Caco-2 (cell line): Measurements from ENCODE around the gene STK32B. TPM values are rescaled to one million over a fixed set of nuclear protein-coding genes. Genes with fewer than 3 reads are reported as not detected.

Source experiments
- BruUV-seq: library from RNA; stranded (reverse); fragments of 400-500 nt; replicated peaks from 2 replicates; lab custom pipeline; 2021; lab: Mats Ljungman, UMichigan
- CTCF ChIA-PET: fragments of 300-600 bp; sonication (Branson Sonifier 250); formaldehyde crosslinking; loops from one replicate; lab custom pipeline; 2022; ENCODE audit warnings: antibody characterized with exemption; lab: Charles Lee
- POLR2A ChIA-PET: fragments of 300-600 bp; sonication (Branson Sonifier 250); formaldehyde crosslinking; loops from one replicate; lab custom pipeline; 2022; ENCODE audit warnings: antibody characterized with exemption; lab: Charles Lee
- DNase-seq, 2 experiments: peaks; one replicate each; pipeline versions ENCODE4 v3.0.0 to v3.0.0-alpha.2; 2020 to 2022
- H3K27me3 ChIP-seq: replicated peaks from 2 replicates; pipeline ENCODE4 v1.6.0; 2011; ENCODE audit warnings: low read length; ENCODE audit not compliant: control insufficient read depth, insufficient read depth
- H3K36me3 ChIP-seq: 2 replicates; pipeline ENCODE4 v1.5.1; 2011; ENCODE audit warnings: low read length; ENCODE audit not compliant: control insufficient read depth, insufficient read depth
- H3K4me1 ChIP-seq: fragments of 250-450 bp; sonication (Bioruptor Pico); 2 replicates; pipeline ENCODE4 v1.5.1; 2020; ENCODE audit warnings: mild to moderate bottlenecking
- H3K4me3 ChIP-seq: 2 replicates; pipeline ENCODE4 v1.5.1; 2011; ENCODE audit warnings: low read depth, mild to moderate bottlenecking, control low read depth, low read length
- H3K9me3 ChIP-seq: fragments of 250-450 bp; sonication (Bioruptor Pico); 2 replicates; pipeline ENCODE4 v1.5.1; 2020; ENCODE audit warnings: mild to moderate bottlenecking, moderate library complexity
- H3K27ac Mint-ChIP-seq: one replicate; pipeline ENCODE4 v1.8.0; 2022; ENCODE audit warnings: mixed read lengths; ENCODE audit not compliant: unreplicated experiment
- H3K27me3 Mint-ChIP-seq: one replicate; pipeline ENCODE4 v1.8.0; 2022; ENCODE audit warnings: mixed read lengths; ENCODE audit not compliant: insufficient read depth, unreplicated experiment
- H3K36me3 Mint-ChIP-seq: one replicate; pipeline ENCODE4 v1.8.0; 2022; ENCODE audit warnings: mild to moderate bottlenecking, mixed read lengths; ENCODE audit not compliant: insufficient read depth, unreplicated experiment
- H3K4me1 Mint-ChIP-seq: one replicate; pipeline ENCODE4 v1.8.0; 2022; ENCODE audit warnings: low read depth, mixed read lengths; ENCODE audit not compliant: unreplicated experiment
- H3K4me3 Mint-ChIP-seq: one replicate; pipeline ENCODE4 v1.8.0; 2022; ENCODE audit warnings: mild to moderate bottlenecking, moderate library complexity, mixed read lengths; ENCODE audit not compliant: unreplicated experiment
- H3K9me3 Mint-ChIP-seq: one replicate; pipeline ENCODE4 v1.8.0; 2022; ENCODE audit warnings: mixed read lengths; ENCODE audit not compliant: unreplicated experiment
- CTCF ChIP-seq, 2 experiments: fragments of 200-600 bp in 1 of 2; IDR thresholded peaks; 1 replicate in 1 of 2; 2 replicates in 1 of 2; pipeline versions ENCODE4 v1.5.1 to v1.8.0; 2011 to 2022; ENCODE audit warnings: antibody characterized with exemption in 1 of 2, control low read depth in 1 of 2, inconsistent platforms in 1 of 2, low read depth in 1 of 2, low read length in 1 of 2, mild to moderate bottlenecking in 1 of 2, moderate library complexity in 1 of 2; ENCODE audit not compliant: insufficient read depth in 1 of 2, severe bottlenecking in 1 of 2, unreplicated experiment in 1 of 2
- intact Hi-C: fragments of 100-400 bp; cut with micrococcal nuclease; formaldehyde crosslinking; loops from one replicate; pipeline ENCODE4 v1.10.0; 2022; ENCODE audit not compliant: unreplicated experiment
- total RNA-seq: library from RNA; stranded (reverse); gene quantifications from 2 replicates; pipeline ENCODE4 v1.2.3, GENCODE V29; 2022

Gene STK32B
- total RNA-seq, 1 experiment from 2014 or later: 11.2 TPM

- H3K27me3 ChIP-seq: no peaks in the 10 kb centered on the region
- BruUV-seq: no TSS peak
- no peaks in the 10 kb centered on the region for H3K36me3 ChIP-seq
- ChIA-PET CTCF (no interaction called here), POLR2A (no interaction called here)
- H3K9me3 ChIP-seq: no peaks in the 10 kb centered on the region
- Mint-ChIP-seq H3K4me1 (no peaks in the 10 kb centered on the region), H3K4me3 (no peak overlapping the region), H3K36me3 (no peaks in the 10 kb centered on the region), H3K27ac (no peak overlapping the region), H3K9me3 (no peaks in the 10 kb centered on the region), H3K27me3 (peaks cover 6% of the 10 kb centered on the region)
- TF ChIP-seq CTCF (IDR thresholded peaks at IDR 0.05; ENCODE audit: insufficient read depth in 1 of 2, low read depth in 1 of 2, low read length in 1 of 2, severe bottlenecking in 1 of 2, unreplicated experiment in 1 of 2): no peak
- no peaks in the 10 kb centered on the region for H3K4me1 ChIP-seq
- no peak for DNase-seq
- intact Hi-C loops: no loop called here
- H3K4me3 ChIP-seq: no peak overlapping the region
Observed at GRCh38 chr4:5188130-5188529, 136.8 kb downstream of the STK32B start.

- no peak for TF ChIP-seq CTCF (IDR thresholded peaks at IDR 0.05; ENCODE audit: insufficient read depth in 1 of 2, low read depth in 1 of 2, low read length in 1 of 2, severe bottlenecking in 1 of 2, unreplicated experiment in 1 of 2)
- no TSS peak for BruUV-seq
- Mint-ChIP-seq H3K9me3 (no peaks in the 10 kb centered on the region), H3K27ac (no peak overlapping the region), H3K27me3 (peaks cover 4% of the 10 kb centered on the region), H3K4me3 (no peak overlapping the region), H3K4me1 (no peaks in the 10 kb centered on the region), H3K36me3 (no peaks in the 10 kb centered on the region)
- ChIA-PET CTCF (no interaction called here), POLR2A (no interaction called here)
- Histone ChIP-seq H3K27me3 (no peaks in the 10 kb centered on the region), H3K36me3 (no peaks in the 10 kb centered on the region), H3K4me3 (no peak overlapping the region), H3K9me3 (no peaks in the 10 kb centered on the region), H3K4me1 (no peaks in the 10 kb centered on the region)
- no peak for DNase-seq
- intact Hi-C loops: no loop called here
Observed at GRCh38 chr4:5191831-5192230, 140.6 kb downstream of the STK32B start.

GRCh38 chr4:5192271-5192670, 141.0 kb downstream of the STK32B start:
- no peaks in the 10 kb centered on the region for H3K4me1 Mint-ChIP-seq
- H3K9me3 Mint-ChIP-seq: no peaks in the 10 kb centered on the region
- CTCF ChIA-PET: no interaction called here
- no peak overlapping the region for H3K4me3 Mint-ChIP-seq
- H3K27ac Mint-ChIP-seq: no peak overlapping the region
- no peak for TF ChIP-seq CTCF (IDR thresholded peaks at IDR 0.05; ENCODE audit: insufficient read depth in 1 of 2, low read depth in 1 of 2, low read length in 1 of 2, severe bottlenecking in 1 of 2, unreplicated experiment in 1 of 2)
- POLR2A ChIA-PET: no interaction called here
- Histone ChIP-seq H3K36me3 (no peaks in the 10 kb centered on the region), H3K4me1 (no peaks in the 10 kb centered on the region), H3K4me3 (no peak overlapping the region), H3K9me3 (no peaks in the 10 kb centered on the region), H3K27me3 (no peaks in the 10 kb centered on the region)
- no TSS peak for BruUV-seq
- no peaks in the 10 kb centered on the region for H3K36me3 Mint-ChIP-seq
- intact Hi-C loops: no loop called here
- no peaks in the 10 kb centered on the region for H3K27me3 Mint-ChIP-seq
- DNase-seq: no peak
